GM12892 (cell line): ENCODE measurements around the gene SCUBE2.

ENCODE experiments used
- POLR2A ChIP-seq: IDR thresholded peaks from 2 replicates; pipeline ENCODE4 v1.6.1; 2011; ENCODE audit warnings: low read depth, low read length, control low read depth
- POLR2AphosphoS5 ChIP-seq: IDR thresholded peaks from 2 replicates; pipeline ENCODE4 v1.6.1; 2011; ENCODE audit warnings: low read depth, low read length, control low read depth
- TAF1 ChIP-seq: IDR thresholded peaks from 2 replicates; pipeline ENCODE4 v1.6.1; 2011; ENCODE audit warnings: low read depth, mild to moderate bottlenecking, control low read depth, low read length, borderline replicate concordance

DNA sequence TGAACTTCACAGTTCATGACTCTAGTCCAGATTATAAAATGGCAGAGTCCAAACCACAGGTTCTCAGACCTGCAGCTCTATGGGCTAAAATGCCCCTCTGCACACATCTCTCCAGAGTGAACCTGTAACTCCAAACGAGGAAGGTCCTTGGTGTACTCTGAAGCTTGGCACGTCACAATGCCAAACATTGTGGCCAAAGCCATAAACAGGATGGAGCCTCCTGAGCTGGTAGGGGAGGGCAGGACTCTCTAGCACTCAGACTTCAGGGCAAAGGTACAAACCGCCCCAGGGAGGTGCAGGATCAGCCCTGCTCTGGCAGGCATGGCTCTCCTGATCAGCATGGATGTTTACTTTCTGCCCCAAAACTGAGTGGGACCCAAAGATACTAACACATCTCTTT lies 2.3 kb downstream of the SCUBE2 start:
- TF ChIP-seq POLR2AphosphoS5 (no peak), TAF1 (no peak), POLR2A (no peak)
